HG03135 (cell line): Measurements from ENCODE around the gene SHD.
"Not testable (repeated sequence)": the region's sequence is repeated elsewhere in the genome, so short reads cannot be mapped to it uniquely, and the experiment has no call there.

Experiments used
- ATAC-seq: cut with Tn5 transposase; IDR thresholded peaks from one replicate; pipeline ENCODE4 v1.9.1; 2021; ENCODE audit warnings: mild to moderate bottlenecking, moderate library complexity; ENCODE audit not compliant: unreplicated experiment

Gene SHD, protein sequence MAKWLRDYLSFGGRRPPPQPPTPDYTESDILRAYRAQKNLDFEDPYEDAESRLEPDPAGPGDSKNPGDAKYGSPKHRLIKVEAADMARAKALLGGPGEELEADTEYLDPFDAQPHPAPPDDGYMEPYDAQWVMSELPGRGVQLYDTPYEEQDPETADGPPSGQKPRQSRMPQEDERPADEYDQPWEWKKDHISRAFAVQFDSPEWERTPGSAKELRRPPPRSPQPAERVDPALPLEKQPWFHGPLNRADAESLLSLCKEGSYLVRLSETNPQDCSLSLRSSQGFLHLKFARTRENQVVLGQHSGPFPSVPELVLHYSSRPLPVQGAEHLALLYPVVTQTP

DNA sequence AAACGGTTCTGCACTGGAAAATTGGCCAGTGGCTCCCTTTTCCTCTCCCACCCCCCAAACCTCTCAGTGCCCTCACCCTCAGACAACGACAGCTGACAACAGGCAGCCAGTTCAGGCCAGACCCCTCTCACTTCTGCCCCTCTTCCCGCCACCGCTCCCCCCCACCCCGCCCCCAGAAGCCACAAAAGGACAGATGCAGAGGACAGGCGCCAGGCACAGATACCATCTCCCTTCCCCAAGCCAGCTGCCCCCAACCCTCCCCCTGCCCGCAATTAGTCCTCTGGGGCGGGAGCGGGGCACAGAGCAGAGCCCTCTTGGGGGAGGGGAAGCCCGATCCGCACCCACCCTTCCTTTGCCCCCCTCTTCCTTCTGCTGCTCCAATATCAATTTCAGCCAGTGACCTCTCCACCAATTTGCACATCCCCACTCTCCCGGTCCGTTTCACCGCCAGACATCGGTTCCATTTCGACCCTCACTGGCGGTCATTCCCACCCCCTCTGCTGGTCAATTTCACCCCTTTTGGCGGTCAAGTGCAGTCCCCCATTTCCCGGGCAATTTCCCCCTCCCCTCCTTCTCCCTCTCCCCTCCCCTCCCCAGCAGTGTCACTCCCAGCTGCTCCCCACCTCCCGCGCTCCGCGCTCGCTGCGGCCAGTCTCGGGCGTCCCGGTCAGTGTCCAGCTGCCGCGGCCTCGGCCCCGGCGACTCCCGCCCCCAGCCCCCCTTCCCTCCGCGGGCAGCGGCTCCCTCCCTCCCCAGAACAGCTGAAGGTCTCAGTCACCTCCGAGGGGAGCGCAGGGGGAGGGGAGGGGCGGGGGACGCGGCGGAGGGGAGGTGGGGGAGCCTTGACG lies at the start of gene SHD:
SHD (plus strand) TSS at position 848 of the 848 bp plus-strand sequence. CDS start 798 bp downstream, outside the sequence.
- no peak for ATAC-seq

- ATAC-seq, result not testable (repeated sequence)
Measured at GRCh38 chr19:4230237-4230636, 48.8 kb upstream of the SHD start.

- ATAC-seq, result not testable (repeated sequence)
Measured at GRCh38 chr19:4231521-4231920, 47.5 kb upstream of the SHD start.

- ATAC-seq, result not testable (repeated sequence)
Measured at GRCh38 chr19:4232139-4232538, 46.9 kb upstream of the SHD start.

DNA sequence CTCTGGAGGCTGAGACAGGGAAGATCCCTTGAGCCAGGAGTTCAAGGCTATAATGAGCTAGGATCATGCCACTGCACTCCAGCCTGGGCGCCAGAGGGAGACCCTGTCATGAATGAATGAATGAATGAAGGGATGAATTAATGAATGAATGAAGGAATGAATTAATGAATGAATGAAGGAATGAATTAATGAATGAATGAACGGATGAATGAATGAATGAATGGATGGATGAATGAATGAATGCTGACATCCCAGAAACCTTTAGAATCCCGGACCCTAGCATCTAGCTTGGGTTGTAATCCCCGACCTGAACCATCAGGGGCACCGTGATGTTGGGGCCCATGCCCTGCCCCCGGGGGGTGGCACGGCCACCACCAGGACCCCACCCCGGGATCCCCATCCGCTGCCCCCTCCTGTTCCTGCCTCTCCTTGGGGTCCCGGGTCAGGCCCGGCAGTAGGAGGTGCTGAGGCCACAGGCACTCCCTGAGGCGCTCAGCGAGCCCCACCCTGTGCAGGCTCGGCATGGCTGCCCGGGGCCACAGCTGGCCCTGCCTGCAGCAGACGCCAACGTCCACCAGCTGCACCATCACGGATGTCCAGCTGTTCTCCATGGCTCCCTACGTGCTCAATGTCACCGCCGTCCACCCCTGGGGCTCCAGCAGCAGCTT lies 46.3 kb upstream of the SHD start:
- no peak for ATAC-seq

DNA sequence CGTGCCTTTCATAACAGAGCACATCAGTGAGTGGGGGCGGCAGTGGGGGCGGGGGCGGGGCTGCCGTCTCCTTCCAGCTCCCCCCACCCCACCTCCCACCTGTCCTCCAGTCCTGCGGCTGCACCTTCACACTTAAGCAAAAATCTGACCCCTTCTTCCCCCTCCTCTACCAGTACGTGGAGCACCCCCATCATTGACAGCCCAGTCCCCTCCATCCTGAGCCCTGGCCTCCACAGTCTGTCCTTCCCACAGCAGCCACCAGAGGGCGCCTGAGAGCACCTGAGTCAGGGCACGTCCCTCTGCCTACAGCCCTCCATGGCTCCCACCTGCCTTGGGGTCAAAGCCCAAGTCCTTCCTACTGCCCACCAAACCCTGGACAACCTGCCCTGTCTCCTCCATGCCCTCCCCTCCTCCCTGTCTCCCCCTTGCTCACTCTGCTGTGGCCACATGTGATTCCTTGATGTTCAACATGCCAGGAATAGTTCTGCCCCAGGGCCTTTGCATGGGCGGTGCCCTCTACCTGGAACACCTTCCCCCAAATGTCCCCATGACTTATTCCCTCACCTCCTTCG lies 45.7 kb upstream of the SHD start:
- no peak for ATAC-seq

- no peak for ATAC-seq
Measured at GRCh38 chr19:4234142-4234861, 44.8 kb upstream of the SHD start.

GRCh38 chr19:4234862-4235201 lies 44.2 kb upstream of the SHD start:
- ATAC-seq, result no peak

DNA sequence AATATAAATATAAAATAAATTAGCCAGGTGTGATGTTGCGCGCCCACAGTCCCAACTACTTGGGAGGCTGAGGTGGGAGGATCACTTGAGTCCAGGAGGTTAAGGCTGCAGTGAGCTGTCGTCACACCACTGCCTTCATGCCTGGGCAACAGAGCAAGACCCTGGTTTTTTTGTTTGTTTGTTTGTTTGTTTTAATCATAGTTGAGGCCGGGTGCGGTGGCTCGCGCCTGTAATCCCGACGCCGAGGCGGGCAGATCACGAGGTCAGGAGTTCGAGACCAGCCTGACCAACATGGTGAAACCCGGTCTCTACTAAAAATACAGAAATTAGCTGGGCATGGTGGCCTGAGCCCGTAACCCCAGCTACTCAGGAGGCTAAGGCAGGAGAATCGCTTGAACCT lies 41.6 kb upstream of the SHD start:
- ATAC-seq, result not testable (repeated sequence)

DNA sequence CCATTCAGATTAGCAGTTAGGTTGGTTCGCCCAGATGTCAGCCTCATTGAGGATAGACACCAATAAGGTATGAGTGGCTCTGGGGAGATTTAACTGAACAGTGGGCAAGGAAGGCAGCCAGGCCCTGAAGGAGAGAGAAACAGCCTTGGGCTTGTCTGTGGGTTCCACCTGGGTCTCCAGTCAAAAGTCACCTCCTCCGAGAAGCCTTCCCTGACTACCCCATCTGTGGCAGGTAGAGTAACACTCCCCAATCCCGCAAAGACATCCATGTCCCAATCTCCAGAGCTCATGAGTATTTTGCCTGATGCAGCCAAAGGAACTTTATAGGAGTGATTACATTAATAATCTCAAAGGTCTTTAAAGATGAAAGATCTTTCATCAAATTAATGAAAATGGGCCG lies 40.2 kb upstream of the SHD start:
- ATAC-seq, result no peak

DNA sequence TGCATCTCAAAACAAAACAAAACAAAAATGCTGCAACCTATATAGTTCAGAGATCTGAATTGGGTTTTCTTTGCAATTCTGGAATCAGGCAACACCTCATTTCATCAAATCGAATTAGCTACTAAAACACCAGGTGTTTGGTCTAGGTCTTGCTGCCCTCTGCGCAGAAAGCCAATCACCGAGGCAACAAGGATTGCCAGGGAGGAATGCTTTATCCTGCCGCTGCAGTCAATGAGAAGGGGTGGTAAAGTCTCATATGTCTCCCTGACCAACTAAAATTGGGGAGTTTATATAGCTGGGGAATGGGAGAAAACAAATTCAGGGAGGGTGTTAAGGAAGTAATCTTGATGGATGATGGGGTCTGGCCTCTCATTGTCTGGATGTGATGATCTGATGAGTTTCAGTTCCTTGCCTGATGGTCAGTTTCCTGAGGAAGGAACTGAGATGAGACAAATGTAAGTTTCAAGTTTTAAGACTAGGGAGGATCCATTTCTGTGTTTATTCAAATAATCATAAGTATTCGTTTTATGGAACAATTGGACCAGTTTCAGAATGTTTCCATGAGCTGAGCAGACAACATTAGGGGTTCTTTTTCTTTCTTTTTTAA lies 37.1 kb upstream of the SHD start:
- ATAC-seq, result no peak

DNA sequence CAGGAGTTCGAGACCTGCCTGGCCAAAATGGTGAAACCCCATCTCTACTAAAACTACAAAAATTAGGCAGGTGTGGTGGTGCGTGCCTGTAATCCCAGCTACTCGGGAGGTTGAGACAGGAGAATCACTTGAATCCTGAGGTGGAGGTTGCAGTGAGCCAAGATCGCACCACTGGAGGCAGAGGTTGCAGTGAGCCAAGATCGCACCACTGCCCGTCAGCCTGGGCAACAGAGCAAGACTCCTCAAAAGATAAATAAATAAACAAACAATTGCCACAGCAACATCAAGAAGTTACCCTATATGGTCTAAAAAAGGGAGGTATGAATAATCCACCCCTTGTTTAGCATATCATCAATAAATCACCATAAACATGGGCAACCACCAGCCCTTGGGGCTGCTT lies 33.1 kb upstream of the SHD start:
- not testable (repeated sequence) for ATAC-seq

DNA sequence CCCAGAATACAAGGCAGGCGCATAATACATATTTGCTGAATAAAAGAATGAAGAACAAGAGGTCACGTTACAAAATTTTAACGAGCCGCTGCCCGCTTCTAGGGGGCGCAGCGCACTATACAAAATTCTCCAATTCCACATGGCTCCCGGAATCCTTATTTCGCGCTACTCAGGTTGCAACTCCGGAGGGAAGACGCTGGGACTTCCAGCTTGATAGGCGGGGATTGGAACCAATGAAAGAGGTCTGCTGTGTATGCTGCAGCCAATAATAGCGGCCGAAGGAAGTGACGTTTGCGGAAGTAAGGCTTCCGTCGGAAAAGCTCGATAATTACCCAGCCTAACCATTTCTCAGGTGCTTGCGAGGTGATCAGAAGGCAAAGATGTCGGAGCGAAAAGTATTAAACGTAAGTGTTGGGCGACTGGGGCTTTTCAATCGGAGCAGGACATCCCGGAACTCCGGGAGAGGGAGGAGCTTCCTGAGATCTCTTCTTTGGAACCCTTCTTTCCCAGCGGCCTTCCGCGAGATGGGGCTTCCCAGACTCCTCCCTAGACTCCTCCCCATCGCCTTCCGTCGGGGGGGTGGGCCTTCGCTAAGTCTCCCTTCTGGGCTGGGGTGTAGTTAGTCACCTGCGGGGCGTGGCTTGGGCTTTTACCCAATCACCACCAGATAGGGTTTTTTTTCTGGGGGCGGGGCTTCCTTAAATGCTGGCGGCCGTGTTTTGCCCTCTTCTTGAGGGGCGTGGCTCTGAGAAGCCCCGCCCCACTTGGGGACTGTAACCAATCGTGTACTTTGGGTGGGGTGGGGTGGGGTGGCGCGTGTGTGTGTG lies 32.1 kb upstream of the SHD start, which contains the start of gene YJU2:
YJU2 (plus strand) TSS at position 314 of the 827 bp plus-strand sequence; CDS start at position 381, 67 bp downstream.
- peak; percentile 86 for ATAC-seq

GRCh38 chr19:4256563-4256962 lies 22.5 kb upstream of the SHD start:
- ATAC-seq, result no peak

DNA sequence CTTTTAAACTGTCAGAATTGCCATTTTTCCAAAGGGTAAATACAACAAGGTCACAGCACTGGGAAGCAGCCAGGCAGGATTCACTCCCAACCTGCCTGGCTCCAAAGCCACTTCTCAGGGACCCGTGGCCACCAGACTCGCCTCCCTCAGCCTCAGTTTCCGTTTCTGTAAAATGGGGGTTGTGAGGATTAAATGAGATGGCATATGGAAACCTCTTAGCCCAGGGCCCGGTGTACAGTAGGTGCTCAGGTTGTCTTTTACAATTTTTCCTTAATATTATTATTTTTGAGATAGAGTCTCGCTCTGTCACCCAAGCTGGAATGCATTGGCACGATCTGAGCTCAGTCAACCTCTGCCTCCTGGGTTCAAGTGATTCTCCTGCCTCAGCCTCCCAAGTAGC lies 22.0 kb upstream of the SHD start:
- no peak for ATAC-seq

DNA sequence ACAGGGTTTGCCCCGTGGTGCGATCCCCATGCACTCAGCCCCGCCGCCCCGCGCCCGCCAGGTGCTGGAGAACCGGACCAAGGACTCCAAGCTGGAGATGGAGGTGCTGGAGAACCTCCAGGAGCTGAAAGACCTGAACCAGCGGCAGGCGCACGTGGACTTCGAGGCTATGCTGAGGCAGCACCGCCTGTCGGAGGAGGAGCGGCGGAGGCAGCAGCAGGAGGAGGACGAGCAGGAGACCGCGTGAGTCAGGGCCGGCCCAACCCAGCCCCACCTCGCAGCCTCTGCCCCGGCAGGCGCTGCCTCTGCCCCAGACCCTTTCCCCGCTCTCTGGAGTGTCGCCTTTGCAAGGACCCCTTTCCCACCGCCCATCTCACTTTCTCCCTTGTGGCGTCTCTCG lies 20.9 kb upstream of the SHD start:
- ATAC-seq, result no peak

- no peak for ATAC-seq
Measured at GRCh38 chr19:4260613-4261191, 18.4 kb upstream of the SHD start.

- no peak for ATAC-seq
Measured at GRCh38 chr19:4264812-4265211, 14.3 kb upstream of the SHD start.
